Esophagus squamous epithelium (tissue), 4 donors: ENCODE measurements around the gene OCA2.

Experiments used
- POLR2A ChIP-seq, 4 donors: fragments of 450-650 bp; IDR thresholded peaks; one replicate each; pipeline ENCODE4 v1.6.1; 2017; ENCODE audit warnings: antibody characterized with exemption in 4 of 4, mild to moderate bottlenecking in 4 of 4, moderate library complexity in 3 of 4
- TF ChIP-seq, protein P1 (sequence below), 6 experiments: fragments of 450-650 bp in 4 of 6; fragments of 200-600 bp in 2 of 6; sonication (generic) in 2 of 6; IDR thresholded peaks; one replicate each; pipeline ENCODE4 v1.5.1; 2016 to 2019; ENCODE audit warnings: antibody characterized with exemption in 6 of 6, mild to moderate bottlenecking in 4 of 6, moderate library complexity in 4 of 6

DNA sequence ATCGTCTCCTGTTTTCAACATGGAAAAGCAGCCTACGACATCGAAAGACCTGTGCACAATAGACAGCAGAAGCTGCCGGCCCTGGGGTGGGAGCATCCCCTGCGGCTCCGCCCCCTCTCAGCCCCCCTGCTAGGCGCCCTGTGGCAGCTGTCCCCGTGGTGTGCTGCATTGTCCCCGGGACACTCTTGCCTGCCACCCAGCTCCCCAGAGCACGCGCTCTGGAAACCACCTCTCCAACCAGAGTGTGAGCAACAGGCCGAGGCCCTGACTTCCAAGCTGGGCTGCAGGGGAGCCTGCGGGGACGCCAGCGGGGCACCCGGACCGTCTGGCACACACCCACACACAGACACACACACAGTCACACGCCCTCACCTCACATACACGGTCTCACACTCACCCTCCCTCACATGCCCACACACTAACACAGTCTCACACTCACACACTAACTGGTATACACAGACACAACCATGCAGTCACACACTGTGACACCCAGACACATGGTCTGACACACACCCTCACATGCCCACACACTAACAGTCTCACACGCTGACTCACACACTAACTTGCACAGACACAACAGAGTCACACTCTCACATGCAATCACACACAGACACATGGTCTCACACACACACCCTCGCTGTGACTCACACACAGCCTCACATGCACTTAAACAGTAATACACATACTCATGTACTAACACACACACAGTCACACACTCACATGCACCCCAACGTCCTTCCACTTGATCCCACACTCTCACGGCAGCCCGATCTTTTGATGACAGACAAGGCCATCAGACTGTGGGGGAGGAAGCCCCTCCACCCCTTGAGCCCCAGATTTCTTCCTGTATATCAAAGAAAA lies 94.7 kb downstream of the OCA2 start:
- TF ChIP-seq, protein P1, sequence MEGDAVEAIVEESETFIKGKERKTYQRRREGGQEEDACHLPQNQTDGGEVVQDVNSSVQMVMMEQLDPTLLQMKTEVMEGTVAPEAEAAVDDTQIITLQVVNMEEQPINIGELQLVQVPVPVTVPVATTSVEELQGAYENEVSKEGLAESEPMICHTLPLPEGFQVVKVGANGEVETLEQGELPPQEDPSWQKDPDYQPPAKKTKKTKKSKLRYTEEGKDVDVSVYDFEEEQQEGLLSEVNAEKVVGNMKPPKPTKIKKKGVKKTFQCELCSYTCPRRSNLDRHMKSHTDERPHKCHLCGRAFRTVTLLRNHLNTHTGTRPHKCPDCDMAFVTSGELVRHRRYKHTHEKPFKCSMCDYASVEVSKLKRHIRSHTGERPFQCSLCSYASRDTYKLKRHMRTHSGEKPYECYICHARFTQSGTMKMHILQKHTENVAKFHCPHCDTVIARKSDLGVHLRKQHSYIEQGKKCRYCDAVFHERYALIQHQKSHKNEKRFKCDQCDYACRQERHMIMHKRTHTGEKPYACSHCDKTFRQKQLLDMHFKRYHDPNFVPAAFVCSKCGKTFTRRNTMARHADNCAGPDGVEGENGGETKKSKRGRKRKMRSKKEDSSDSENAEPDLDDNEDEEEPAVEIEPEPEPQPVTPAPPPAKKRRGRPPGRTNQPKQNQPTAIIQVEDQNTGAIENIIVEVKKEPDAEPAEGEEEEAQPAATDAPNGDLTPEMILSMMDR (IDR thresholded peaks at IDR 0.05) = no peak
- TF ChIP-seq POLR2A (IDR thresholded peaks at IDR 0.05) = no peak
